Mesenchymal stem cell (in vitro differentiated cells and primary cell): ENCODE results near the gene PTGES2.

Experiments
- DNase-seq: peaks from one replicate; pipeline ENCODE4 v3.0.0-alpha.2; 2013
- H2AFZ ChIP-seq: one replicate; pipeline ENCODE4 v1.6.1; 2013; ENCODE audit warnings: low read depth, mild to moderate bottlenecking, control low read depth, inconsistent platforms, low read length, moderate library complexity
- H2AK5ac ChIP-seq: 2 replicates; pipeline ENCODE4 v1.6.1; 2013; ENCODE audit warnings: low read length, moderate library complexity, mild to moderate bottlenecking, inconsistent platforms; ENCODE audit not compliant: severe bottlenecking
- H2BK120ac ChIP-seq: one replicate; pipeline ENCODE4 v1.6.1; 2013; ENCODE audit warnings: low read depth, mild to moderate bottlenecking, inconsistent platforms, low read length, moderate library complexity
- H2BK12ac ChIP-seq, 2 experiments: one replicate each; pipeline ENCODE4 v1.6.1; 2013; ENCODE audit warnings: inconsistent platforms in 2 of 2, low read length in 2 of 2, mild to moderate bottlenecking in 2 of 2, moderate library complexity in 2 of 2, control low read depth in 1 of 2
- H2BK15ac ChIP-seq: one replicate; pipeline ENCODE4 v1.6.1; 2013; ENCODE audit warnings: mild to moderate bottlenecking, low read depth, inconsistent platforms; ENCODE audit not compliant: poor library complexity, severe bottlenecking
- H2BK5ac ChIP-seq: 2 replicates; pipeline ENCODE4 v1.6.1; 2013; ENCODE audit warnings: low read depth, mild to moderate bottlenecking, low read length, control low read depth, inconsistent platforms; ENCODE audit not compliant: poor library complexity, severe bottlenecking
- H3K14ac ChIP-seq, 2 experiments: one replicate each; pipeline ENCODE4 v1.6.1; 2013; ENCODE audit warnings: inconsistent platforms in 2 of 2, low read length in 2 of 2, control low read depth in 1 of 2, mild to moderate bottlenecking in 1 of 2, moderate library complexity in 1 of 2
- H3K18ac ChIP-seq, 2 experiments: one replicate each; pipeline ENCODE4 v1.6.1; 2013; ENCODE audit warnings: inconsistent platforms in 2 of 2, low read length in 2 of 2, control low read depth in 1 of 2, low read depth in 1 of 2, mild to moderate bottlenecking in 1 of 2
- H3K23ac ChIP-seq, 2 experiments: one replicate each; pipeline ENCODE4 v1.6.1; 2013; ENCODE audit warnings: inconsistent platforms in 2 of 2, low read length in 2 of 2, mild to moderate bottlenecking in 2 of 2, moderate library complexity in 2 of 2, control low read depth in 1 of 2
- H3K27ac ChIP-seq: 2 replicates; pipeline ENCODE4 v1.5.1; 2013; ENCODE audit warnings: mild to moderate bottlenecking, moderate library complexity, low read length, control low read depth, inconsistent platforms; ENCODE audit not compliant: poor library complexity, severe bottlenecking
- H3K27me3 ChIP-seq, 2 experiments: 2 replicates each; pipeline versions ENCODE4 v1.6.1 to v1.7.0; 2013; ENCODE audit warnings: low read length in 2 of 2, mild to moderate bottlenecking in 2 of 2, moderate library complexity in 2 of 2, control low read depth in 1 of 2, inconsistent platforms in 1 of 2; ENCODE audit not compliant: control insufficient read depth in 1 of 2, insufficient read depth in 1 of 2
- H3K36me3 ChIP-seq, 2 experiments: 2 replicates each; pipeline versions ENCODE4 v1.6.1 to v1.7.0; 2013; ENCODE audit warnings: low read length in 2 of 2, control low read depth in 1 of 2, inconsistent platforms in 1 of 2, low read depth in 1 of 2, mild to moderate bottlenecking in 1 of 2; ENCODE audit not compliant: insufficient read depth in 2 of 2, control insufficient read depth in 1 of 2
- H3K4ac ChIP-seq, 2 experiments: one replicate each; pipeline ENCODE4 v1.6.1; 2013; ENCODE audit warnings: inconsistent platforms in 2 of 2, low read length in 2 of 2, mild to moderate bottlenecking in 2 of 2, moderate library complexity in 2 of 2, control low read depth in 1 of 2, low read depth in 1 of 2
- H3K4me1 ChIP-seq: 2 replicates; pipeline ENCODE4 v1.6.1; 2013; ENCODE audit warnings: low read depth, low read length, control low read depth; ENCODE audit not compliant: control insufficient read depth, insufficient read depth
- H3K4me2 ChIP-seq: 2 replicates; pipeline ENCODE4 v1.6.1; 2013; ENCODE audit warnings: low read length, mild to moderate bottlenecking, inconsistent platforms; ENCODE audit not compliant: poor library complexity, severe bottlenecking
- H3K4me3 ChIP-seq, 2 experiments: 2 replicates each; pipeline versions ENCODE4 v1.5.1 to v1.7.0; 2013; ENCODE audit warnings: low read length in 2 of 2, mild to moderate bottlenecking in 2 of 2, control low read depth in 1 of 2, low read depth in 1 of 2; ENCODE audit not compliant: insufficient read depth in 1 of 2
- H3K79me1 ChIP-seq: replicated peaks from 2 replicates; pipeline ENCODE4 v1.6.1; 2013; ENCODE audit warnings: mild to moderate bottlenecking, control low read depth, low read length, inconsistent platforms; ENCODE audit not compliant: poor library complexity, severe bottlenecking
- H3K9ac ChIP-seq: 2 replicates; pipeline ENCODE4 v1.7.0; 2013; ENCODE audit warnings: mild to moderate bottlenecking, low read length, moderate library complexity
- H3K9me3 ChIP-seq: 2 replicates; pipeline ENCODE4 v1.7.0; 2013; ENCODE audit warnings: mild to moderate bottlenecking, low read length; ENCODE audit not compliant: control insufficient read depth
- H4K8ac ChIP-seq: one replicate; pipeline ENCODE4 v1.6.1; 2013; ENCODE audit warnings: inconsistent platforms, mild to moderate bottlenecking, low read length, moderate library complexity
- H4K91ac ChIP-seq: one replicate; pipeline ENCODE4 v1.6.1; 2013; ENCODE audit warnings: mild to moderate bottlenecking, low read length, inconsistent platforms
- WGBS: methylation state at CpG from one replicate; pipeline ENCODE4 v1.1.7; 2013; ENCODE audit warnings: mixed read lengths; 5-methylcytosine and 5-hydroxymethylcytosine counted together

PTGES2 gene

DNA sequence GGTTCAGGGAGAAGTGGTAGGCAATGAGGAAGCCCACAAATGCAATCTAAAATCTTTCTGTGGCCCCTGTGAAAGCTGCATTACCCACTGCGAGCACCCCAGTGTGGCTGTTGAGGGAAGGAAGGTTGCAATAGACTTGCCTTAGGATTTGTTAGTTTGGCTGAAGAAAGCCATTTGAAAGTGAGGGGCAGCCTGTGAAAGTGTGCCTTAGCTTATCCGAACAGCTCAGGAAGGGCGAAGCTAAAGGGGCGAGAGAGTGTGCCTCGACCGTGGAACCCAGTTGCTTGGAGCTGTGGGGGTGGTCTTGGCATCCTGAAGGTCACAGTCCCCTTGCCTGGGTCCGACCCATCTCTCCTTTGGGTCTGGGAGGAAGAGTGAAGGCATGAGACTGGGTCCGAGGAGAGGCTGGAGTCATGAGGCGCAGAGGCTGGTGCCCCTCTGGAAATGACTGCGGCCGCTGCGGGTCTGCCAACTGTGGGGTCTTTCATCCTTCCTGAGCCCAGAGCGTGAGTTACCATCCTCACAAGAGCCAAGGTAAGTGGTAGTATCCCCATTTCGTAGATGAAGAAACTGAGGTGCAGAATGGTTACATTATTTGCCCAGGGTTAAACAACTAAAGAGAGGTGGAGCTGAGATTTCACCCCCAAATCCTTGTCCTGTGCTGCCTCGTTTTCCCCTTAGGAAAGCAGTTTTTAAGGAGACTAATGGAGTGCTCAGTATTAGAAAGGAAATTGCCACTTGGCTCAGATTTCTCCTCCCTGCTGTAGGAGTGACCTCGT lies 35.1 kb downstream of the PTGES2 start:
- Histone ChIP-seq H3K27me3 (no peaks in the 10 kb centered on the region), H3K23ac (no peak overlapping the region), H4K91ac (peak overlapping the region; percentile 79), H3K4me1 (peaks cover 12% of the 10 kb centered on the region), H3K9ac (peak overlapping the region; percentile 90), H2AK5ac (no peak overlapping the region), H3K9me3 (no peaks in the 10 kb centered on the region), H3K18ac (peak overlapping the region; percentile 28 to 40), H3K36me3 (peaks cover 0 to 8% of the 10 kb centered on the region in 2 experiments), H4K8ac (peak overlapping the region; percentile 95), H2BK12ac (peak overlapping the region in 1 of 2 experiments; percentile 59), H2AFZ (no peak overlapping the region), H3K14ac (no peak overlapping the region), H3K4me2 (no peak overlapping the region), H3K4me3 (peak overlapping the region in 1 of 2 experiments; percentile 85), H3K4ac (peak overlapping the region; percentile 5 to 29), H3K27ac (no peak overlapping the region), H2BK120ac (no peak overlapping the region), H3K79me1 (peaks cover 38% of the 10 kb centered on the region), H2BK5ac (no peak overlapping the region), H2BK15ac (peak overlapping the region; percentile 53)
- 85% methylated on average over 15 of the region's 16 CpGs for WGBS
- no peak for DNase-seq

DNA sequence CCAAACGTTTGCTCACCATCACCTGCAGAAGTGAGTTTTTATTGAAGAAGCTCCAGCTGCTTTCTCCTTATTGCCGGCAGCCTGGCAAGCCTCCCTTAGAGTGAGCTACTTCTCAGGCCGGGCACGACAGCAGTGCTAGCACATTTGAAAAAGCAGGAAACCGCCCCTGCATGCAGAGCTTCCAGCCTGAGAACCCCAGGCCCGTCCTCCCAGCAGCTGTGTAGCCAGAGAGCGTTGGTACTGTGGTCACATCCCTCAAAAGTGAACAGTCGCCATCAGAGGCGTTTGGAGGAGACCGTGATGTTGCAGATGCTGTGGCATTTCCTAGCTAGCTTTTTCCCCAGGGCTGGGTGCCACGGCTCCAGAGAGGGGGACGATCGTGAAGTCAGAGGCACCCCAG lies 36.0 kb downstream of the PTGES2 start:
- no peak overlapping the region for H4K8ac ChIP-seq
- no peak overlapping the region for H3K4ac ChIP-seq
- H3K36me3 ChIP-seq, result peaks cover 0 to 9% of the 10 kb centered on the region in 2 experiments
- H3K27me3 ChIP-seq, result no peaks in the 10 kb centered on the region
- H3K18ac ChIP-seq, result no peak overlapping the region
- 72% methylated on average over 13 of the region's 13 CpGs for WGBS
- no peaks in the 10 kb centered on the region for H3K9me3 ChIP-seq
- no peak overlapping the region for H2BK5ac ChIP-seq
- H3K9ac ChIP-seq, result peak overlapping the region; percentile 90
- H3K14ac ChIP-seq, result peak overlapping the region in 1 of 2 experiments; percentile 49
- H2AFZ ChIP-seq, result no peak overlapping the region
- H3K23ac ChIP-seq, result peak overlapping the region in 1 of 2 experiments; percentile 9
- peaks cover 9% of the 10 kb centered on the region for H3K4me1 ChIP-seq
- no peak overlapping the region for H4K91ac ChIP-seq
- H3K4me3 ChIP-seq, result peak overlapping the region in 1 of 2 experiments; percentile 85
- no peak for DNase-seq
- no peak overlapping the region for H2BK120ac ChIP-seq
- no peak overlapping the region for H3K27ac ChIP-seq
- no peak overlapping the region for H2BK12ac ChIP-seq
- no peak overlapping the region for H2BK15ac ChIP-seq
- peaks cover 40% of the 10 kb centered on the region for H3K79me1 ChIP-seq
- H2AK5ac ChIP-seq, result no peak overlapping the region
- H3K4me2 ChIP-seq, result peak overlapping the region; percentile 18

DNA sequence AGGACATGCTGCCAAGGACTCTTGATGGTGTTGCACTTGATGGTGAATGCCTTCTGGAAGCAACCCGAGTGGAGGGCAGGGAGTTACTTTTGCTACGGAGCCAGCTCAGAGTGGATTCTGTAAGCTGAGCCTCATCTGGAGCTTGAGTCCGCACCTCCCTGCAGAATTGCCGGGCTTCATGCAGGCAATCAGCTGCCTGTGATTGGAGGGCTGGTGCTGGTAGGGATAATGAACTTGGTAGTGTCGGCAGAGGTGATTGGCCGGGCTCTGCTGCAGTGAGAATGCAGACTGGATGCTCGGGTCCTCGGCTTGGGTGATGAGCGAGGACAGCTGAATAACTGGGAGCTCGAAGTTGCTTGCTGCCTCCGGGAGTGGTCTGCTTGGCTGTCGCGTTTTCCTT lies 36.4 kb downstream of the PTGES2 start:
- peaks cover 0 to 11% of the 10 kb centered on the region in 2 experiments for H3K36me3 ChIP-seq
- no peak overlapping the region for H2BK15ac ChIP-seq
- WGBS, result 82% methylated on average over 13 of the region's 13 CpGs
- peak overlapping the region in 1 of 2 experiments; percentile 5 for H3K18ac ChIP-seq
- H3K9ac ChIP-seq, result peak overlapping the region; percentile 90
- no peaks in the 10 kb centered on the region for H3K27me3 ChIP-seq
- peak overlapping the region in 1 of 2 experiments; percentile 40 for H3K4ac ChIP-seq
- H2AFZ ChIP-seq, result no peak overlapping the region
- H2BK5ac ChIP-seq, result no peak overlapping the region
- no peak overlapping the region for H3K23ac ChIP-seq
- peak overlapping the region in 1 of 2 experiments; percentile 1 for H2BK12ac ChIP-seq
- no peak overlapping the region for H3K27ac ChIP-seq
- no peak overlapping the region for H2BK120ac ChIP-seq
- H3K4me3 ChIP-seq, result peak overlapping the region in 1 of 2 experiments; percentile 85
- peak overlapping the region; percentile 18 for H3K4me2 ChIP-seq
- H4K8ac ChIP-seq, result peak overlapping the region; percentile 14
- no peak for DNase-seq
- H3K4me1 ChIP-seq, result peaks cover 9% of the 10 kb centered on the region
- H3K9me3 ChIP-seq, result no peaks in the 10 kb centered on the region
- no peak overlapping the region for H4K91ac ChIP-seq
- H3K14ac ChIP-seq, result no peak overlapping the region
- H3K79me1 ChIP-seq, result peaks cover 40% of the 10 kb centered on the region
- H2AK5ac ChIP-seq, result no peak overlapping the region

DNA sequence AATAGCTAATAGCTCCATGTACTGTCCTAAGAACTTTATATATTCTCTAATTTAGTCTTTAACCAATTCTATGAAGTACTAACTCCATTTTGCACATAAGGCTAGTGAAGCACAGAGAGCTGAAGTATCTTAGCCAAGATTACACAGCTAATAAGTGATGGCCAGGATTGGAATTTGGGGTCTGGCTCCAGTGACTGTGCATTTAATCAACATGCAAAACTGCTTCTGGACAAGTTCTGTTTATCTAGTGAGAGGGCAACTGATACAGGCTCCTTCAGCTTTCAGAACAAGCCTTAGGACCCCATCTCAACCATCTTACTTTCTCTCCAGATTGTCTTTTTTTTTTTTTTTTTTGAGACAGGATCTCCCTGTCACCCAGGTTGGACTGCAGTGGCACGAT lies 38.2 kb downstream of the PTGES2 start:
- H3K23ac ChIP-seq, result no peak overlapping the region
- no peaks in the 10 kb centered on the region for H3K9me3 ChIP-seq
- H3K4me1 ChIP-seq, result peaks cover 7% of the 10 kb centered on the region
- peaks cover 39% of the 10 kb centered on the region for H3K79me1 ChIP-seq
- H3K18ac ChIP-seq, result no peak overlapping the region
- no peak overlapping the region for H2AK5ac ChIP-seq
- no peaks in the 10 kb centered on the region for H3K27me3 ChIP-seq
- H2AFZ ChIP-seq, result no peak overlapping the region
- no peak overlapping the region for H2BK120ac ChIP-seq
- no peak overlapping the region for H3K4ac ChIP-seq
- no peak overlapping the region for H2BK15ac ChIP-seq
- no peak overlapping the region for H4K8ac ChIP-seq
- DNase-seq, result no peak
- H3K4me2 ChIP-seq, result no peak overlapping the region
- peaks cover 0 to 6% of the 10 kb centered on the region in 2 experiments for H3K36me3 ChIP-seq
- peak overlapping the region; percentile 30 for H3K9ac ChIP-seq
- H2BK5ac ChIP-seq, result no peak overlapping the region
- H3K14ac ChIP-seq, result no peak overlapping the region
- WGBS, result 93% methylated on average over 1 of the region's 1 CpG
- no peak overlapping the region for H3K27ac ChIP-seq
- H2BK12ac ChIP-seq, result no peak overlapping the region
- H4K91ac ChIP-seq, result no peak overlapping the region
- H3K4me3 ChIP-seq, result no peak overlapping the region
